ENCODE data around the gene CAMK2B.

- TF ChIP-seq CTCF (conservative IDR thresholded peaks at IDR 0.05; ENCODE audit: low read depth in 2 of 2), result no peak
- TF ChIP-seq POLR2AphosphoS5 (IDR thresholded peaks at IDR 0.05; ENCODE audit: low read depth), result no peak
- no peak for TF ChIP-seq EZH2phosphoT487 (IDR thresholded peaks at IDR 0.05; ENCODE audit: unreplicated experiment)
- TF ChIP-seq CREB1 (CRISPR knock-in tag; IDR thresholded peaks at IDR 0.05; ENCODE audit: low read depth), result no peak
- TF ChIP-seq EZH2 (IDR thresholded peaks at IDR 0.05; ENCODE audit: low read depth, unreplicated experiment), result no peak
Observed at GRCh38 chr7:44215531-44215930, 109.9 kb downstream of the CAMK2B start.

All from GM23338 (cell line).